GM18909 (cell line): ENCODE data around the gene PTPMT1.
"Not testable (repeated sequence)": the region's sequence is repeated elsewhere in the genome, so short reads cannot be mapped to it uniquely, and the experiment has no call there.

ENCODE experiments used
- ATAC-seq: cut with Tn5 transposase; IDR thresholded peaks from one replicate; pipeline ENCODE4 v1.9.1; 2021; ENCODE audit warnings: mild to moderate bottlenecking; ENCODE audit not compliant: unreplicated experiment, poor library complexity

The PTPMT1 gene

GRCh38 chr11:47565340-47566148, at the start of gene PTPMT1:
PTPMT1 (plus strand) TSS chr11:47565599; CDS start chr11:47565623, 24 bp downstream.
- peak; percentile 86 for ATAC-seq

- no peak for ATAC-seq
Observed at GRCh38 chr11:47516155-47516554, 49.2 kb upstream of the PTPMT1 start.

GRCh38 chr11:47516984-47517853, 48.2 kb upstream of the PTPMT1 start:
- no peak for ATAC-seq

- ATAC-seq: no peak
Observed at GRCh38 chr11:47518212-47518964, 47.0 kb upstream of the PTPMT1 start.

- ATAC-seq: peak; percentile 65
Observed at GRCh38 chr11:47523490-47524225, 41.7 kb upstream of the PTPMT1 start.

GRCh38 chr11:47524291-47524874, 41.0 kb upstream of the PTPMT1 start:
- peak; percentile 28 for ATAC-seq

- ATAC-seq: not testable (repeated sequence)
Observed at GRCh38 chr11:47526032-47526431, 39.4 kb upstream of the PTPMT1 start.

- ATAC-seq: no peak
Observed at GRCh38 chr11:47527186-47527585, 38.2 kb upstream of the PTPMT1 start.

GRCh38 chr11:47529951-47530350, 35.4 kb upstream of the PTPMT1 start:
- no peak for ATAC-seq

GRCh38 chr11:47530721-47531120, 34.7 kb upstream of the PTPMT1 start:
- not testable (repeated sequence) for ATAC-seq

- no peak for ATAC-seq
Observed at GRCh38 chr11:47531666-47532065, 33.7 kb upstream of the PTPMT1 start.

GRCh38 chr11:47532597-47533213, 32.7 kb upstream of the PTPMT1 start:
- no peak for ATAC-seq

- ATAC-seq: no peak
Observed at GRCh38 chr11:47533690-47534151, 31.7 kb upstream of the PTPMT1 start.

- ATAC-seq: no peak
Observed at GRCh38 chr11:47534704-47535251, 30.6 kb upstream of the PTPMT1 start.

GRCh38 chr11:47536915-47537314, 28.5 kb upstream of the PTPMT1 start:
- no peak for ATAC-seq

GRCh38 chr11:47538741-47539565, 26.4 kb upstream of the PTPMT1 start:
- ATAC-seq: no peak

- ATAC-seq: no peak
Observed at GRCh38 chr11:47539681-47540039, 25.7 kb upstream of the PTPMT1 start.

- ATAC-seq: no peak
Observed at GRCh38 chr11:47541070-47541469, 24.3 kb upstream of the PTPMT1 start.
